H1 (cell line): ENCODE measurements around the gene SKOR2.

Source experiments
- CTCF ChIP-seq, 3 experiments: IDR thresholded peaks; 1 replicate in 2 of 3; 2 replicates in 1 of 3; pipeline versions ENCODE4 v1.5.1 to v1.6.1; 2011; ENCODE audit warnings: low read length in 3 of 3, mild to moderate bottlenecking in 3 of 3, inconsistent platforms in 2 of 3, low read depth in 1 of 3, moderate library complexity in 1 of 3; ENCODE audit not compliant: insufficient read depth in 1 of 3; ENCODE audit errors: control extremely low read depth in 1 of 3
- GABPA ChIP-seq: IDR thresholded peaks from 2 replicates; pipeline ENCODE4 v1.6.1; 2011; ENCODE audit warnings: mild to moderate bottlenecking, low read length, moderate library complexity, borderline replicate concordance; ENCODE audit not compliant: insufficient read depth
- POLR2A ChIP-seq, 2 experiments: IDR thresholded peaks; 1 replicate in 1 of 2; 2 replicates in 1 of 2; pipeline ENCODE4 v1.6.1; 2011; ENCODE audit warnings: low read depth in 2 of 2, low read length in 2 of 2, mild to moderate bottlenecking in 2 of 2; ENCODE audit errors: control extremely low read depth in 1 of 2

GRCh38 chr18:47209171-47209570, 42.3 kb downstream of the SKOR2 start:
- no peak for TF ChIP-seq GABPA
- no peak for TF ChIP-seq CTCF (IDR thresholded peaks at IDR 0.05; ENCODE audit: control extremely low read depth in 1 of 3, insufficient read depth in 1 of 3, low read depth in 1 of 3, low read length in 3 of 3)
- no peak for TF ChIP-seq POLR2A (IDR thresholded peaks at IDR 0.05; ENCODE audit: control extremely low read depth in 1 of 2, low read depth in 2 of 2, low read length in 2 of 2)
